CD8-positive, alpha-beta memory T cell (primary cell): Measurements from ENCODE around the gene SLC1A2. TPM values are rescaled to one million over a fixed set of nuclear protein-coding genes. Genes with fewer than 3 reads are reported as not detected.

Experiments
- CTCF ChIA-PET: fragments of 350-600 bp; sonication (Branson Sonifier 250); formaldehyde crosslinking; loops from one replicate; lab custom pipeline; 2021; ENCODE audit warnings: antibody characterized with exemption; lab: Charles Lee
- POLR2A ChIA-PET: fragments of 350-600 bp; sonication (Branson Sonifier 250); formaldehyde crosslinking; loops from one replicate; lab custom pipeline; 2021; ENCODE audit warnings: antibody characterized with exemption; lab: Charles Lee
- DNase-seq, 5 donors: peaks; one replicate each; pipeline versions ENCODE4 v3.0.0 to v3.0.0-alpha.2; 2020 to 2022; ENCODE audit warnings: mixed read lengths in 1 of 5
- H3K27ac ChIP-seq: one replicate; pipeline ENCODE4 v1.7.0; 2013; ENCODE audit warnings: low read depth, mild to moderate bottlenecking, low read length, moderate library complexity
- H3K27me3 ChIP-seq: 2 replicates; pipeline ENCODE4 v1.7.0; 2013; ENCODE audit warnings: low read length, mild to moderate bottlenecking; ENCODE audit not compliant: insufficient read depth, poor library complexity, severe bottlenecking
- H3K36me3 ChIP-seq: 2 replicates; pipeline ENCODE4 v1.7.0; 2013; ENCODE audit warnings: mild to moderate bottlenecking, low read length, moderate library complexity; ENCODE audit not compliant: insufficient read depth
- H3K4me1 ChIP-seq: 2 replicates; pipeline ENCODE4 v1.7.0; 2013; ENCODE audit warnings: mild to moderate bottlenecking, low read length, moderate library complexity; ENCODE audit not compliant: insufficient read depth
- H3K4me3 ChIP-seq: 2 replicates; pipeline ENCODE4 v1.7.0; 2013; ENCODE audit warnings: mild to moderate bottlenecking, low read length
- H3K9me3 ChIP-seq: 2 replicates; pipeline ENCODE4 v1.7.0; 2013; ENCODE audit warnings: mild to moderate bottlenecking, low read length
- H3K27ac Mint-ChIP-seq, 8 donors: one replicate each; pipeline ENCODE4 v1.8.0; 2020 to 2021; ENCODE audit warnings: mixed read lengths in 8 of 8, mild to moderate bottlenecking in 6 of 8, inconsistent platforms in 3 of 8, moderate library complexity in 3 of 8
- H3K27me3 Mint-ChIP-seq, 2 donors: one replicate each; pipeline ENCODE4 v1.8.0; 2020 to 2021; ENCODE audit warnings: mixed read lengths in 2 of 2, mild to moderate bottlenecking in 1 of 2, moderate library complexity in 1 of 2
- H3K36me3 Mint-ChIP-seq, 3 donors: one replicate each; pipeline ENCODE4 v1.8.0; 2020 to 2021; ENCODE audit warnings: mixed read lengths in 3 of 3, inconsistent platforms in 1 of 3, mild to moderate bottlenecking in 1 of 3
- H3K4me1 Mint-ChIP-seq, 3 donors: one replicate each; pipeline ENCODE4 v1.8.0; 2020 to 2021; ENCODE audit warnings: mixed read lengths in 3 of 3, inconsistent platforms in 1 of 3, mild to moderate bottlenecking in 1 of 3
- H3K4me3 Mint-ChIP-seq, 7 donors: one replicate each; pipeline ENCODE4 v1.8.0; 2020 to 2021; ENCODE audit warnings: mixed read lengths in 7 of 7, mild to moderate bottlenecking in 6 of 7, moderate library complexity in 4 of 7, inconsistent platforms in 2 of 7
- H3K9me3 Mint-ChIP-seq, 5 donors: one replicate each; pipeline ENCODE4 v1.8.0; 2020 to 2022; ENCODE audit warnings: mixed read lengths in 5 of 5, mild to moderate bottlenecking in 3 of 5, moderate library complexity in 2 of 5, inconsistent platforms in 1 of 5
- polyA plus RNA-seq: library from polyadenylated mRNA; unstranded; fragments of 300-500 nt; fragmentation: Illumina TruSeq; gene quantifications from one replicate; pipeline ENCODE4 v1.2.3, GENCODE V29; 2021
- total RNA-seq, 2 experiments: library from RNA; stranded (reverse); gene quantifications; one replicate each; pipeline ENCODE4 v1.2.3, GENCODE V29; 2021

SLC1A2 gene
- total and polyA plus RNA-seq, 3 experiments from 2014 or later, result 0.03 TPM; not detected in 2

- CTCF ChIA-PET, result no interaction called here
- Mint-ChIP-seq H3K36me3 (peaks cover 0 to 5% (median 0%) of the 10 kb centered on the region in 3 donors), H3K27ac (peak overlapping the region in 2 of 8 donors; percentile 19 to 52)
Measured at GRCh38 chr11:35360055-35360530, 59.3 kb downstream of the SLC1A2 start.

GRCh38 chr11:35359321-35360054 lies 59.9 kb downstream of the SLC1A2 start:
- H3K4me3 Mint-ChIP-seq, result no peak overlapping the region
- peaks cover 0 to 14% of the 10 kb centered on the region in 2 donors for H3K27me3 Mint-ChIP-seq
- H3K36me3 Mint-ChIP-seq, result peaks cover 0 to 5% (median 0%) of the 10 kb centered on the region in 3 donors
- no peaks in the 10 kb centered on the region for H3K27me3 ChIP-seq
- DNase-seq, result no peak
- H3K9me3 Mint-ChIP-seq, result no peaks in the 10 kb centered on the region
- no peak overlapping the region for H3K4me3 ChIP-seq
- peaks cover 2 to 9% (median 4%) of the 10 kb centered on the region in 3 donors for H3K4me1 Mint-ChIP-seq
- ChIA-PET CTCF (no interaction called here), POLR2A (no interaction called here)
- no peaks in the 10 kb centered on the region for H3K9me3 ChIP-seq
- H3K27ac Mint-ChIP-seq, result no peak overlapping the region
- peaks cover 4% of the 10 kb centered on the region for H3K4me1 ChIP-seq
- H3K27ac ChIP-seq, result no peak overlapping the region
- no peaks in the 10 kb centered on the region for H3K36me3 ChIP-seq

More at GRCh38 chr11:35360055-35360530, 59.3 kb downstream of the SLC1A2 start:
- POLR2A ChIA-PET, result no interaction called here
- no peaks in the 10 kb centered on the region for H3K27me3 ChIP-seq
- H3K4me3 ChIP-seq, result no peak overlapping the region
- Mint-ChIP-seq H3K27me3 (peaks cover 0 to 14% of the 10 kb centered on the region in 2 donors), H3K4me3 (no peak overlapping the region), H3K9me3 (no peaks in the 10 kb centered on the region), H3K4me1 (peaks cover 2 to 7% (median 4%) of the 10 kb centered on the region in 3 donors)
- peaks cover 4% of the 10 kb centered on the region for H3K4me1 ChIP-seq
- no peaks in the 10 kb centered on the region for H3K9me3 ChIP-seq
- no peaks in the 10 kb centered on the region for H3K36me3 ChIP-seq
- DNase-seq, result no peak
- no peak overlapping the region for H3K27ac ChIP-seq

- Mint-ChIP-seq H3K9me3 (no peaks in the 10 kb centered on the region), H3K27me3 (peaks cover 0 to 14% of the 10 kb centered on the region in 2 donors), H3K27ac (no peak overlapping the region), H3K4me1 (peaks cover 2 to 9% (median 4%) of the 10 kb centered on the region in 3 donors), H3K4me3 (no peak overlapping the region), H3K36me3 (peaks cover 0 to 5% (median 0%) of the 10 kb centered on the region in 3 donors)
- Histone ChIP-seq H3K36me3 (no peaks in the 10 kb centered on the region), H3K27me3 (no peaks in the 10 kb centered on the region), H3K4me3 (no peak overlapping the region), H3K9me3 (no peaks in the 10 kb centered on the region), H3K27ac (no peak overlapping the region), H3K4me1 (peaks cover 4% of the 10 kb centered on the region)
- POLR2A ChIA-PET, result no interaction called here
- DNase-seq, result no peak
- CTCF ChIA-PET, result interaction anchor here (1.4 kb wide), 1 partner anchor 13 kb away, joined by 3 read pairs; no protein-coding TSS in a partner anchor
Measured at GRCh38 chr11:35358391-35358790, 61.0 kb downstream of the SLC1A2 start.

- H3K9me3 Mint-ChIP-seq, result no peaks in the 10 kb centered on the region
- peaks cover 2 to 9% (median 4%) of the 10 kb centered on the region in 3 donors for H3K4me1 Mint-ChIP-seq
- Histone ChIP-seq H3K27me3 (no peaks in the 10 kb centered on the region), H3K4me3 (no peak overlapping the region), H3K9me3 (no peaks in the 10 kb centered on the region), H3K4me1 (peaks cover 4% of the 10 kb centered on the region), H3K36me3 (no peaks in the 10 kb centered on the region), H3K27ac (no peak overlapping the region)
- no peak overlapping the region for H3K4me3 Mint-ChIP-seq
- H3K27ac Mint-ChIP-seq, result peak overlapping the region in 2 of 8 donors; percentile 24 to 56
- ChIA-PET POLR2A (no interaction called here), CTCF (interaction anchor here (1.4 kb wide), 1 partner anchor 13 kb away, joined by 3 read pairs; no protein-coding TSS in a partner anchor)
- no peak for DNase-seq
- peaks cover 0 to 11% of the 10 kb centered on the region in 2 donors for H3K27me3 Mint-ChIP-seq
- H3K36me3 Mint-ChIP-seq, result peaks cover 0 to 5% (median 0%) of the 10 kb centered on the region in 3 donors
Measured at GRCh38 chr11:35357923-35358322, 61.4 kb downstream of the SLC1A2 start.

- peak overlapping the region in 4 of 8 donors; percentile 5 to 63 (median 40) for H3K27ac Mint-ChIP-seq
- H3K27ac ChIP-seq, result no peak overlapping the region
- ChIA-PET CTCF (no interaction called here), POLR2A (no interaction called here)
- no peaks in the 10 kb centered on the region for H3K27me3 ChIP-seq
- no peaks in the 10 kb centered on the region for H3K9me3 Mint-ChIP-seq
- peaks cover 4% of the 10 kb centered on the region for H3K4me1 ChIP-seq
- peaks cover 2 to 10% (median 4%) of the 10 kb centered on the region in 3 donors for H3K4me1 Mint-ChIP-seq
- no peak for DNase-seq
- H3K27me3 Mint-ChIP-seq, result peaks cover 2 to 4% of the 10 kb centered on the region in 2 donors
- H3K4me3 Mint-ChIP-seq, result no peak overlapping the region
- H3K36me3 Mint-ChIP-seq, result peaks cover 0 to 5% (median 0%) of the 10 kb centered on the region in 3 donors
- no peak overlapping the region for H3K4me3 ChIP-seq
- H3K36me3 ChIP-seq, result no peaks in the 10 kb centered on the region
- H3K9me3 ChIP-seq, result no peaks in the 10 kb centered on the region
Measured at GRCh38 chr11:35355102-35355749, 64.1 kb downstream of the SLC1A2 start.

GRCh38 chr11:35354644-35355043 lies 64.7 kb downstream of the SLC1A2 start:
- Histone ChIP-seq H3K27me3 (no peaks in the 10 kb centered on the region), H3K36me3 (no peaks in the 10 kb centered on the region), H3K4me3 (no peak overlapping the region), H3K9me3 (no peaks in the 10 kb centered on the region), H3K4me1 (peaks cover 8% of the 10 kb centered on the region), H3K27ac (no peak overlapping the region)
- DNase-seq, result no peak
- Mint-ChIP-seq H3K4me3 (no peak overlapping the region), H3K36me3 (peaks cover 0 to 1% (median 0%) of the 10 kb centered on the region in 3 donors), H3K27me3 (peaks cover 2% of the 10 kb centered on the region in 2 donors), H3K9me3 (no peaks in the 10 kb centered on the region), H3K4me1 (peaks cover 4 to 16% (median 6%) of the 10 kb centered on the region in 3 donors), H3K27ac (peak overlapping the region in 1 of 8 donors; percentile 23)
- ChIA-PET POLR2A (no interaction called here), CTCF (no interaction called here)

GRCh38 chr11:35352077-35352888 lies 67.1 kb downstream of the SLC1A2 start:
- ChIA-PET CTCF (interaction anchor here (1.0 to 2.2 kb wide), 2 partner anchors 10 to 18 kb away, joined by 4 to 8 read pairs; no protein-coding TSS in a partner anchor), POLR2A (interaction anchor here (0.6 kb wide), 1 partner anchor 758 kb away, joined by 3 read pairs; no protein-coding TSS in a partner anchor)
- H3K9me3 Mint-ChIP-seq, result no peaks in the 10 kb centered on the region
- Histone ChIP-seq H3K27ac (no peak overlapping the region), H3K9me3 (no peaks in the 10 kb centered on the region), H3K36me3 (no peaks in the 10 kb centered on the region), H3K4me3 (no peak overlapping the region), H3K4me1 (peaks cover 26% of the 10 kb centered on the region), H3K27me3 (no peaks in the 10 kb centered on the region)
- H3K27ac Mint-ChIP-seq, result no peak overlapping the region
- H3K36me3 Mint-ChIP-seq, result no peaks in the 10 kb centered on the region
- H3K4me1 Mint-ChIP-seq, result peaks cover 13 to 26% (median 21%) of the 10 kb centered on the region in 3 donors
- no peak for DNase-seq
- H3K27me3 Mint-ChIP-seq, result peaks cover 0 to 5% of the 10 kb centered on the region in 2 donors
- H3K4me3 Mint-ChIP-seq, result no peak overlapping the region
